Cardiac muscle cell (in vitro differentiated cells and primary cell): ENCODE measurements around the gene ERP44. TPM values are rescaled to one million over a fixed set of nuclear protein-coding genes. Genes with fewer than 3 reads are reported as not detected.
A peak's percentile ranks its signal among the peaks of the same experiment; 100 is the strongest.
"Not testable (repeated sequence)": the region's sequence is repeated elsewhere in the genome, so short reads cannot be mapped to it uniquely, and the experiment has no call there.

Experiments used
- DNase-seq, 2 donors: peaks; one replicate each; pipeline versions ENCODE4 v3.0.0 to v3.0.0-alpha.2; 2010 to 2017; ENCODE audit warnings: low read depth in 1 of 2, low spot score in 1 of 2
- H3K27ac ChIP-seq: fragments of 200-600 bp; sonication (generic); 2 replicates; pipeline ENCODE4 v1.5.1; 2016
- H3K27me3 ChIP-seq: fragments of 200-600 bp; sonication (generic); 2 replicates; pipeline ENCODE4 v1.6.0; 2016; ENCODE audit warnings: control low read depth
- H3K36me3 ChIP-seq: fragments of 200-600 bp; sonication (generic); 2 replicates; pipeline ENCODE4 v1.5.1; 2016; ENCODE audit warnings: control low read depth
- H3K4me1 ChIP-seq: fragments of 200-600 bp; sonication (generic); 2 replicates; pipeline ENCODE4 v1.8.1; 2017; ENCODE audit warnings: low read depth, mild to moderate bottlenecking, mixed run types
- H3K4me3 ChIP-seq: fragments of 200-600 bp; sonication (generic); 2 replicates; pipeline ENCODE4 v1.5.1; 2016; ENCODE audit warnings: mild to moderate bottlenecking
- H3K9me3 ChIP-seq: fragments of 200-600 bp; sonication (generic); 2 replicates; pipeline ENCODE4 v1.5.1; 2017; ENCODE audit warnings: low read depth, mild to moderate bottlenecking, control low read depth
- CTCF ChIP-seq: IDR thresholded peaks from 2 replicates; pipeline ENCODE4 v1.5.1; 2012; ENCODE audit warnings: low read depth, mild to moderate bottlenecking, low read length
- polyA plus RNA-seq: library from polyadenylated mRNA; unstranded; fragments of >200 nt; fragmentation: Nextera tagmentation; extraction: Ambion mirVana; gene quantifications from 2 replicates; pipeline ENCODE4 v1.2.1, GENCODE V29; 2016
- total RNA-seq: library from RNA; depleted of rRNA; stranded (reverse); fragments of >200 nt; gene quantifications from 2 replicates; pipeline ENCODE4 v1.2.3, GENCODE V29; 2016

ERP44 gene
- total RNA-seq (10.0 and 15.2 TPM in 2 replicates), polyA plus RNA-seq (29.7 and 35.3 TPM in 2 replicates)

- Histone ChIP-seq H3K36me3 (no peaks in the 10 kb centered on the region), H3K27ac (peak within 1 kb of the TSS; percentile 93), H3K27me3 (no peaks in the 10 kb centered on the region), H3K9me3 (no peaks in the 10 kb centered on the region), H3K4me3 (peak within 1 kb of the TSS; percentile 88), H3K4me1 (peaks cover 8% of the 10 kb centered on the region)
- no peak for TF ChIP-seq CTCF
- DNase-seq, result peak; percentile 100
These were observed at the start of gene ERP44, which contains the start of gene INVS for GRCh38 chr9:100098887-100099721. Gene ERP44, minus strand, starts transcription at chr9:100099000. Its CDS starts 160 bp downstream, at chr9:100098840. Gene INVS, plus strand, starts transcription at chr9:100099243. Its CDS starts 5,279 bp downstream, at chr9:100104522.

GRCh38 chr9:100145976-100146375 lies 47.2 kb upstream of the ERP44 start:
- not testable (repeated sequence) for DNase-seq, H3K9me3 ChIP-seq, H3K27me3 ChIP-seq, H3K36me3 ChIP-seq, H3K27ac ChIP-seq, H3K4me1 ChIP-seq, H3K4me3 ChIP-seq

- not testable (repeated sequence) for H3K27ac ChIP-seq, H3K27me3 ChIP-seq, H3K9me3 ChIP-seq, DNase-seq, H3K4me3 ChIP-seq, H3K36me3 ChIP-seq, H3K4me1 ChIP-seq
These were observed 46.6 kb upstream of the ERP44 start for GRCh38 chr9:100145167-100145934.

- H3K36me3 ChIP-seq, H3K9me3 ChIP-seq, H3K4me1 ChIP-seq, H3K27ac ChIP-seq, H3K4me3 ChIP-seq, DNase-seq, H3K27me3 ChIP-seq: not testable (repeated sequence)
These were observed 43.1 kb upstream of the ERP44 start for GRCh38 chr9:100141862-100142261.

- DNase-seq, H3K36me3 ChIP-seq, H3K4me3 ChIP-seq, H3K4me1 ChIP-seq, H3K9me3 ChIP-seq, H3K27me3 ChIP-seq, H3K27ac ChIP-seq: not testable (repeated sequence)
These were observed 41.5 kb upstream of the ERP44 start for GRCh38 chr9:100140303-100140702.

GRCh38 chr9:100136799-100137198 lies 38.0 kb upstream of the ERP44 start:
- not testable (repeated sequence) for DNase-seq, H3K9me3 ChIP-seq

GRCh38 chr9:100134731-100135130 lies 35.9 kb upstream of the ERP44 start:
- H3K27me3 ChIP-seq, result no peaks in the 10 kb centered on the region
- H3K4me3 ChIP-seq, result no peak overlapping the region
- TF ChIP-seq CTCF, result no peak
- peaks cover 3% of the 10 kb centered on the region for H3K36me3 ChIP-seq
- no peaks in the 10 kb centered on the region for H3K4me1 ChIP-seq
- H3K27ac ChIP-seq, result no peak overlapping the region
- no peak for DNase-seq
- no peaks in the 10 kb centered on the region for H3K9me3 ChIP-seq

More at GRCh38 chr9:100136799-100137198, 38.0 kb upstream of the ERP44 start:
- not testable (repeated sequence) for H3K27me3 ChIP-seq, H3K4me1 ChIP-seq, H3K27ac ChIP-seq, H3K36me3 ChIP-seq, H3K4me3 ChIP-seq
- peak; percentile 19 for TF ChIP-seq CTCF
